MG63 (cell line): ENCODE results near the gene DNAJC11. TPM values are rescaled to one million over a fixed set of nuclear protein-coding genes. Genes with fewer than 3 reads are reported as not detected.
"Not testable (repeated sequence)": the region's sequence is repeated elsewhere in the genome, so short reads cannot be mapped to it uniquely, and the experiment has no call there.

ENCODE experiments used
- DNase-seq: peaks from one replicate; pipeline ENCODE4 v3.0.0-alpha.2; 2020
- H3K27me3 ChIP-seq: fragments of 250-450 bp; sonication (Bioruptor Pico); 2 replicates; pipeline ENCODE4 v1.5.1; 2020; ENCODE audit warnings: mild to moderate bottlenecking, moderate library complexity
- H3K36me3 ChIP-seq: fragments of 250-450 bp; sonication (Bioruptor Pico); 2 replicates; pipeline ENCODE4 v1.5.1; 2020; ENCODE audit warnings: mild to moderate bottlenecking, moderate library complexity
- H3K4me3 ChIP-seq: fragments of 250-450 bp; sonication (Bioruptor Pico); 2 replicates; pipeline ENCODE4 v1.5.1; 2020; ENCODE audit warnings: mild to moderate bottlenecking, moderate library complexity
- H3K9me3 ChIP-seq: fragments of 250-450 bp; sonication (Bioruptor Pico); 2 replicates; pipeline ENCODE4 v1.5.1; 2020; ENCODE audit warnings: mild to moderate bottlenecking, moderate library complexity
- total RNA-seq: library from RNA; depleted of rRNA; stranded (reverse); fragments of >200 nt; shearing (Covaris generic); gene quantifications from 2 replicates; pipeline ENCODE4 v1.2.3, GENCODE V29; 2014; ENCODE audit warnings: low replicate concordance

The DNAJC11 gene
- total RNA-seq, 1 experiment from 2014 or later: 71.8 TPM

DNA sequence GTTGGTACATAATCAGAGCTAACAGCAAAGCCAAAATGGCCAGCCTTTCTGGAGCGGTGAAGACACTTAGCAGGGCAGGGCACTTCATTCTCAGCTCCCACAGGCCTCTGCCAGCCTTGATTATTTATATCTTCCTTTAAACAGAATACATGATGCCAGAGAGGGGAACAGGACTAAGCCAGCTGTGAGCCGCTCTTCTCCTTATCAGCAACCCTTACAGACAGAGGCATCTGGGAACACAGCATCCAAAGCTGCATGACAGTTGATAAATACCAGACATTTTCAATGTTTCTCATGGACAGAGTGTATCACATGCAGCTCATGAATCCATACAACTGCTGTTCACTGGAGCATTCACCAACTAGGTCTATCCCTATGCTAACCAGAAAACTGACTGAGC is 29.1 kb downstream of the DNAJC11 start:
- Histone ChIP-seq H3K27me3 (no peaks in the 10 kb centered on the region), H3K4me3 (no peak overlapping the region), H3K36me3 (peaks cover 65% of the 10 kb centered on the region), H3K9me3 (no peaks in the 10 kb centered on the region)
- DNase-seq: no peak

GRCh38 chr1:6668503-6668902 is 33.1 kb downstream of the DNAJC11 start:
- no peaks in the 10 kb centered on the region for H3K9me3 ChIP-seq
- peaks cover 64% of the 10 kb centered on the region for H3K36me3 ChIP-seq
- DNase-seq: no peak
- H3K4me3 ChIP-seq: no peak overlapping the region
- H3K27me3 ChIP-seq: no peaks in the 10 kb centered on the region

GRCh38 chr1:6667139-6667538 is 34.5 kb downstream of the DNAJC11 start:
- Histone ChIP-seq H3K27me3 (no peaks in the 10 kb centered on the region), H3K4me3 (no peak overlapping the region), H3K9me3 (no peaks in the 10 kb centered on the region), H3K36me3 (peaks cover 67% of the 10 kb centered on the region)
- DNase-seq: no peak

DNA sequence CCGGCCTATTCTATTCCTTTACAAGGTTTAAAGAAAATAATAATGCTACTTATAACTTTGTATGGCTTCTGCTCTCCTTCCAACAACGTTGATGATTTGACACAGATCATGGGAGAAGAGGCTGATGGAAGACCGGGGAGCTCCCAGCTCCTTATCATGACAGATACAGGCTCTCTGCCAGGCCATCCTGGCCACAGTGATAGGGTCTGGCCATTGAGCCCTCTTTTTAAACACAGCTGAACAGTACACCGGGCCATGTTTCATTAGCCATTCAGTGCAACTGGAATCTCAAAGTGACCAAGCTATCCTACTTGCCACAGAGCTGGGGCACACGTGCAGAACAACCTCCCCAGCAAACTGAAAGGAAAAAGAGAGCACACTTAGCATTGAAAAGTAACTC is 34.9 kb downstream of the DNAJC11 start:
- DNase-seq: no peak
- Histone ChIP-seq H3K9me3 (no peaks in the 10 kb centered on the region), H3K36me3 (peaks cover 62% of the 10 kb centered on the region), H3K4me3 (no peak overlapping the region), H3K27me3 (no peaks in the 10 kb centered on the region)

DNA sequence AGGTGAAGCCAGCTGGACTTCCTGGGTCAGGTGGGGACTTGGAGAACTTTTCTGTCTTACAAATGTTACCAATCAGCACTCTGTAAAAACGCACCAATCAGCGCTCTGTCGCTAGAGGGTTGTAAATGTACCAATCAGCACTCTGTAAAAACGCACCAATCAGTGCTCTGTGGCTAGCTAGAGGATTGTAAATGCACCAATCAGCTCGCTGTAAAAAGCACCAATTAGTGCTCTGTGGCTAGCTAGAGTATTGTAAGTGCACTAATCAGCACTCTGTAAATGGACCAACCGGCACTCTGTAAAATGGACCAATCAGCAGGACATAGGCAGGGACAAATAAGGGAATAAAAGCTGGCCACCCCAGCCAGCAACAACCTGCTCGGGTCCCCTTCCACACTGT is 39.1 kb downstream of the DNAJC11 start:
- not testable (repeated sequence) for H3K4me3 ChIP-seq, H3K27me3 ChIP-seq, H3K9me3 ChIP-seq, DNase-seq
- peaks cover 50% of the 10 kb centered on the region for H3K36me3 ChIP-seq

- H3K27me3 ChIP-seq: no peaks in the 10 kb centered on the region
- no peaks in the 10 kb centered on the region for H3K9me3 ChIP-seq
- DNase-seq: no peak
- no peak overlapping the region for H3K4me3 ChIP-seq
- H3K36me3 ChIP-seq: peaks cover 34% of the 10 kb centered on the region
Measured at GRCh38 chr1:6660415-6661049, 41.1 kb downstream of the DNAJC11 start.

DNA sequence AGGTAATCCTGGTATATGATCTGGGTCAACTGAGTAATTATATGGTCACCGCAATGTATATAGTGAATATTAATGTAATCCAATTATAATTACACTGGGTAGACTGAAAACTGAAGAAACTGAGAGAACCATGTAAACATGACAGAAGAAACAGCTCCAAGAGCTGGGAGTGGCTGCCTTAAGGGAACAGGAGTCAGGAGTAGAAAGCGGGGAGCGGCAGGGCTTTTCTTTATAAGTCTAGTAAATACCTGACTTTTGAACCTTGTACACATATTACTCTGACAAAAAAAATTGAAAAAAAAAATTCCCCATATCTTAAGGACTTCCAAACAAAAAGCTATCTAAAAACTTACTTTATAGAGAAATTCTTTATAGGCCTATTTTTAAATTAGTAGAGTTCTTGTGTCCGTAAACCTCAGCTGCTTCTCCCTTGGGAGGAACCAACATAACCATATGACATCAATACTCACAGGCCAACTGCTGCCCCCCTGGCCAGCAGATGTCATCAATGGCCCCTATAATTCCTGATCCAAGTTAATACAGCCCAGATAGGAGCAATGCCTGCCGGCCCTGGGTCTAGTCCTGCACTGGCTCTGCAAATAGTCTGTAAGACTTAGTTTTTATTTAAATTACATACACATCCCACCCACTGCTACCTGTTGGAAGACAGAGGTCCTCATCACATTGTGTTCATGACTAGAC is 43.1 kb downstream of the DNAJC11 start:
- Histone ChIP-seq H3K27me3 (no peaks in the 10 kb centered on the region), H3K9me3 (no peaks in the 10 kb centered on the region), H3K4me3 (no peak overlapping the region), H3K36me3 (peaks cover 36% of the 10 kb centered on the region)
- DNase-seq: no peak

- peaks cover 36% of the 10 kb centered on the region for H3K36me3 ChIP-seq
- no peaks in the 10 kb centered on the region for H3K27me3 ChIP-seq
- no peaks in the 10 kb centered on the region for H3K9me3 ChIP-seq
- no peak for DNase-seq
- no peak overlapping the region for H3K4me3 ChIP-seq
Measured at GRCh38 chr1:6657138-6657537, 44.5 kb downstream of the DNAJC11 start.

GRCh38 chr1:6653436-6654290 is 48.0 kb downstream of the DNAJC11 start:
- H3K9me3 ChIP-seq: no peaks in the 10 kb centered on the region
- no peaks in the 10 kb centered on the region for H3K27me3 ChIP-seq
- H3K4me3 ChIP-seq: no peak overlapping the region
- peaks cover 50% of the 10 kb centered on the region for H3K36me3 ChIP-seq
- DNase-seq: no peak

GRCh38 chr1:6652986-6653385 is 48.6 kb downstream of the DNAJC11 start:
- DNase-seq: no peak
- no peaks in the 10 kb centered on the region for H3K27me3 ChIP-seq
- no peaks in the 10 kb centered on the region for H3K9me3 ChIP-seq
- H3K4me3 ChIP-seq: no peak overlapping the region
- H3K36me3 ChIP-seq: peaks cover 54% of the 10 kb centered on the region

- Histone ChIP-seq H3K36me3 (peaks cover 60% of the 10 kb centered on the region), H3K9me3 (no peaks in the 10 kb centered on the region), H3K4me3 (no peak overlapping the region)
Measured at GRCh38 chr1:6651909-6652308, 49.7 kb downstream of the DNAJC11 start.

DNA sequence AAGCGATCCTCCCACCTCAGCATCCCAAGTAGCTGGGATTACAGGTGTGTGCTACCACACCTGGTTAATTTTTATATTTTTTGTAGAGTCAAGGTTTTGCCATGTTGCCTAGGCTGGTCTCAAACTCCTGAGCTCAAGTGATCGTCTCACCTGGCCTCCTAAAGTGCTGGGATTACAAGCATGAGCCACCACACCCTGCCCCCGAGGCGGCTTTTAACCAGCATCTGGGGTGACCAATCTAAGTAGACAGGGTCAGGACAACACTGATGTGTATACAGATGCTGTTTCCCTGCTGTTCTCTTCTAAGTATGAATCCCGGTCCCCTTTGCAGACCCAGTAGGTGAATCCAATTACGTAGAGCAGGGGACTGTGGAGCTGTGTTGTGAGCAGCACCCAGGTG is 53.1 kb downstream of the DNAJC11 start:
- Histone ChIP-seq H3K36me3 (peaks cover 65% of the 10 kb centered on the region), H3K9me3 (no peaks in the 10 kb centered on the region), H3K27me3 (no peaks in the 10 kb centered on the region), H3K4me3 (no peak overlapping the region)
- no peak for DNase-seq

More at GRCh38 chr1:6651909-6652308, 49.7 kb downstream of the DNAJC11 start:
- no peaks in the 10 kb centered on the region for H3K27me3 ChIP-seq
- no peak for DNase-seq

GRCh38 chr1:6646499-6647148 is 55.0 kb downstream of the DNAJC11 start:
- no peak for DNase-seq

GRCh38 chr1:6645018-6645417 is 56.6 kb downstream of the DNAJC11 start:
- DNase-seq: no peak
- Histone ChIP-seq H3K4me3 (no peak overlapping the region), H3K36me3 (peaks cover 60% of the 10 kb centered on the region), H3K27me3 (no peaks in the 10 kb centered on the region), H3K9me3 (no peaks in the 10 kb centered on the region)

More at GRCh38 chr1:6646499-6647148, 55.0 kb downstream of the DNAJC11 start:
- no peaks in the 10 kb centered on the region for H3K9me3 ChIP-seq
- H3K4me3 ChIP-seq: no peak overlapping the region
- H3K27me3 ChIP-seq: no peaks in the 10 kb centered on the region
- H3K36me3 ChIP-seq: peaks cover 61% of the 10 kb centered on the region

GRCh38 chr1:6640867-6641266 is 60.7 kb downstream of the DNAJC11 start:
- not testable (repeated sequence) for H3K9me3 ChIP-seq, H3K27me3 ChIP-seq, H3K4me3 ChIP-seq, DNase-seq
- H3K36me3 ChIP-seq: peaks cover 77% of the 10 kb centered on the region

DNA sequence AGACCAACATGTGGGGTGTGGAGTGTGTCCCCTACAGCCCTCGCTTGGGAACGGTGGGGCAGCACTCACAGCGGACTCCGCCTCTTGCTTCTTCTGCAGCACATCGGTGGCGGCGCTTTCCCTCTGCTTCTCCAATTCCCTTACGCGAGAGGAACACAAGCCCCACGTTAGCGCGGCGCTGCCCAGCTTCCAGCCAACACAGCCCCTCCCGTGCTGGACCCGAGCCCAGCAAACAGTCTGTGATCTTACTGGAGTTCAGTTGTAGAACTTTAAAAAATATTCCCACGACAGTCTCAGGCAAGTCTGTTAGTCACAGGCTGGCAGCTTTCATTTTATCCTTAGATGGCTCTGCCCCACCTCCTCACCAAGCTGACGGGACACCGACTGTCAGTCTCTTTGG is 63.4 kb downstream of the DNAJC11 start:
- no peak for DNase-seq
- Histone ChIP-seq H3K4me3 (no peak overlapping the region), H3K27me3 (no peaks in the 10 kb centered on the region), H3K36me3 (peaks cover 73% of the 10 kb centered on the region), H3K9me3 (no peaks in the 10 kb centered on the region)

- Histone ChIP-seq H3K36me3 (peaks cover 74% of the 10 kb centered on the region), H3K9me3 (no peaks in the 10 kb centered on the region), H3K4me3 (no peak overlapping the region), H3K27me3 (no peaks in the 10 kb centered on the region)
- no peak for DNase-seq
Measured at GRCh38 chr1:6637770-6638169, 63.8 kb downstream of the DNAJC11 start.
